Inflammatory macrophage treated with lipopolysaccharide for 1 hour (primary cell): ENCODE results near the gene GAREM1.

Experiments
- DNase-seq, 2 donors: peaks; one replicate each; pipeline ENCODE4 v3.0.0-alpha.2; 2020 to 2022

The GAREM1 gene

DNA sequence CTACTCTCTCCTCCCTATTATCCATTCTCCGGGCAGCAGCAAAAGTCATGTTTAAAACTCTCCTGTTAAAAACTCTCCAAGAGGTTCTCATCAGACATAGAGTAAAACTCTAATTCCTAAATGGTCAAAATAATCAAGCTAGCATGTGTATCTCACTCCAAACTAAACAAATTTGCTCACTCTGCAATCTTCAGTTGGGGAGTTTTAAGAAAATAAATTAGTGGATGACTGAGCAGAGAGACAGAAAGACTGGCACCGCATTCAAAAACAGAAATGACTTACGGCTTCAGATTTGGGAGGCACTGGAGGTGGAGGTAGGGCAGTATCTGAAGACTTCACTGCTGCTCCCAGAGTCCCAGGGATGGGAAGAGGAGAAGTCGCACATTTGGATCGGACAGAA lies 183.9 kb downstream of the GAREM1 start:
- DNase-seq, result no peak

DNA sequence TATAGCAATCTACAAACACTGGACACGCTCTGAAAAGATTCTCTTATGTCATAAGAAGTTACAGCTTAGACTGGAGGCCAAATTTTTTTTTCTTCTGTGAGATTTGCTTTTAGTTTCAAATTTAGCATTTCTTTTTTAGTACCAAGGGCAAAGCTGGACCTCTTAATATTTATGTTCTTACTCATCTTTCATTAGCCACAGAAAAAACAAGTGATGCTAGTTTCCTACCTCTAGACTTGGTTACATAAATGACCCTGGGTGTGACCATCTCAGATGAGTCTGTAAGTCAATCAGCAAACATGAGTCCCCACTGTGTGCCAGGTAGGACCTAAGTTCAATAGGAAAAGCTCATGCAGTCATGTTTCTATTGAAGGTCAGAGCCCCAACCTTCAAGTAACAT lies 186.4 kb downstream of the GAREM1 start:
- no peak for DNase-seq

DNA sequence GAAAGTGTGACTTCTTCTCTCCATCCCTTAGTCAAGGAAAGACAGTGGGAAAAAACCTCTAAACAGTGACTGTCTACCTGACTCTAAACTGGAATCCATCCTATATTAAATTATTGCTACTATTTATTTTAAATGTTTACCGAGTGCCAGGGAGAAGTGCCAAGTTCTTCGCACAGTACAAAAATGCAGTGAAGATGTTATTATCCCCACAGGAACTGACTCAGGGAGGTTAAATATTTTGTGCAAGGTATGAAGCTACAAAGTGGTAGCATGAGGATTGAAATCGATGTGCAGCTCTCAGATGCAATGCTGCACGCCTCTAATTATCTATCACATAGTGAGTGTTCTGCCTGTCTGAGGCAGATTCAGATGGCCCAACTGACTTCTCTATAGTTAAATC lies 189.8 kb downstream of the GAREM1 start:
- no peak for DNase-seq

DNA sequence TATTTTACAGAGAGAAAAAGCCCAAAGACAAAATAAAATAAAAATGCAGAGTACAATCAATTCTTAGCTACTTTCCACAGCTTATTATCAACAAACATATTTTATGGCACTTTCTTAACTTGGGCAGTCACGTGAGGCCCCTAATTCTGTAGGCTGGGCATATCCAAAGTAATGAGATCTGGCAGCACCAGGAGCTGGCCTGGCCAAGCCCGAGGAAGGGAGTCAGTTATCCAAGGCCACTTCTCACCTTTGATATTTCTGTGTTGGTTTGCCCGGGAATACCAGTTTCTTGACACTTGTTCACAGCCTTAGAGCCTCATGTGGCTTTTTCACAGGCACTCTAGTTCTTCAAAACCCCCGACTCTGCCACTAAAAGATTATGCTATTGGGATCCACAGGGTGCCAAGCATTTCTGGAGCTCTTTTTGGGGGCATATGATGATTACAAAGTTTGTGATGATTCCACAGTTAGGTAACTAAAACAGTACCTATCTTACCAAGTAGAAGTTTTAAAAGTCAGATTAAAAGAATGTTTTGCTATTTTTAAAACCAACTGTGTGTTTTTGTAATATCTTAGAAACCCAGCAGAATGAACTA lies 190.4 kb downstream of the GAREM1 start:
- DNase-seq, result no peak

DNA sequence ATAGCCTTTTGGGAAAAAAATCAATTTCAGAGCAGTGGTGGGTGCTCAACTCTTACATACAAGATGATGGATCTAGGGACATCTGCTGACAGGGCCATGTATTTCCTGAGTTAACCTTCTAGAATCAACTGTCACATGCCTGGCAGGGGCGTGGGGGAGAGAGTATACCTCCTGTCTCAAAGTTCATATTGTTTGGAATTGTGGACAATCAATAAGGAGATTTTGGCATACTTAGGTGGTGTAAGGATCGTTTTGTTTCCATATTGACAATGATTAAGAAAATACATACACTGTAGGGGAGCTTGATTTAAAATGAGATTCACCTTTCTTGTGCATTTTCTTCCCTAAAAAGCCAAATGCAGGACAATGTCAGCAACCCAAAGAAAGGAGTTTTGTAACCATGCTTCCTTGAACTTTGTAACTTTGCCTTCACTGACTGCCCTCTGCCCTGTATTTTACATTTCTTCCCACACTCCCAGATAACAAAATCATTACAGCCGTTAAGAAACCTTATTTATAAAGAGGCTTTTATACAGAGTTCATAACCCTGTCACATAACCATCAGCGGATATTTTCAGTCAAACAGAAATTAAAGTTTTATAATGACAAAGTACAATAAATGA lies 192.4 kb downstream of the GAREM1 start:
- DNase-seq, result no peak

DNA sequence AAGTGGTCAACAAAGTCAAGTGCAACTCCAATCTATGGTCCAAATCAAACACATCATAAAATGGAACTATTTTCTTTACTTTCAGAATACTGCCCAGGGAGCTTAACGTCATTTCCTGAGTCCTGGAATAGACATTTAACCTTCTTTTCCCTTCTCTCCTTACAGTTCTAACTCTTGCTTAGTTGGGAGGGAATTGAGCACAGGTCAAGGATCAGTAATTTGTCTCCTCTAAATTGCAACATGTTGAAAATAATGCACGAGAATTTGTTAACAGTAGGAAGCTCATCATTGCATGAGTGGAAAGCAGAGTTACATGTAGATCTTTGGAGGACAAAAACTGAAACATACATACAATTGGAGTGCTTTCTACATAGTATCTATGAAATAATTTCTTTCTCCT lies 193.1 kb downstream of the GAREM1 start:
- no peak for DNase-seq

DNA sequence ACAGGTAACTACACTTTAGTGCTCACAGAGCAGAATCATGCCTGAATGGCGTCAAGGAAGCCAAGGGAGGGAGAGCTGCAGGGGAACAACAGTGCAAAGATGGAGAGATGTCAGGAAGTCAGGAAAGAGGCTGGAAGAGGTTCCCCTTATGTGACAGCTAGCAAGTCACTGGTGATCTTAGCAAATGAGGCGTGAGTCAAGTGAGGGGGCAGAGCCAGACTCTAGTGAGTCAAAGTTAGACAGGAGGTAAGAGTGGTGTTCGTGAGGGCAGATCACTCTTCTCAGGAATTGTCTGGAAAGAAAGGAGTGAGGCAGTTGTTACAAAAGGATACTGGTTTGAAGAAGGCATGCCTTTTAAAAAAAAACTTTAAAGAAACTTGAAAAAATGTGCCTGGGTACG lies 193.8 kb downstream of the GAREM1 start:
- DNase-seq, result no peak

DNA sequence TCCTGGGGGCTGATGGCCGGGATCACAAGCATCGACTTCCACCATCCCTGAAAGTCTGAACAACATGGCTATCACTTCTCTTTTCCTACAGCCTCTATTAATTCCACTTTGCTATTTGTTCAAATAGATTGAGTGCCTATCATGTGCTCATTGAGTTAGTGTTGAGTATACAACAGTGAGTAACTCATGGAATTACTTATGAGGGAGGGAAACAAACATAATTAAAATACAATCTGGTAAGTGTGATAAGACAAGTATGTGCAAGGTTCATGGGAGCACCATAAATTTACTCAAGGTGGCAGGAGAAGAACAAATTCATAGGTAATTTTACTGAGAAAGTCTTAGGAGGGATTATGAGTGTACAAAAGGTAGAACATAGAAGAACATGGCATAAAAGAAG lies 194.4 kb downstream of the GAREM1 start:
- DNase-seq, result no peak

DNA sequence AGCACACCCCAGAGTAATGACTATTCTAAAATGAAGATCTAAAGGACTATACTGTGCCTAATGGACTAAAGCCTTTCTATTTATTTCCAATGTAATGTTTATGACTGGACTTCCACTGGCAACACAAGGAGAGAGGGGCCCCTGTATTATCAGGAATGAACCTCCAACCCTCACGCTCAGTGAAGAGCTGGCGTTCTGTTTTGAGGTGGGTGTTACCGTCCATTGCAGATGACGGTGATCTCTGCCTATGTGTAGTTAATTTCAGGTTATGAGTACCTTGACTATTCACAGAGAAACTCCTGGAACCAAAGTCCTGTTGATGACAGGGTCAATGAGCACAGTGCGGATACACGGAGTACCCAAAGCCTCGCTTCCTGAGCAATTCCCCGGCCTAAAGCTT lies 195.5 kb downstream of the GAREM1 start:
- no peak for DNase-seq

DNA sequence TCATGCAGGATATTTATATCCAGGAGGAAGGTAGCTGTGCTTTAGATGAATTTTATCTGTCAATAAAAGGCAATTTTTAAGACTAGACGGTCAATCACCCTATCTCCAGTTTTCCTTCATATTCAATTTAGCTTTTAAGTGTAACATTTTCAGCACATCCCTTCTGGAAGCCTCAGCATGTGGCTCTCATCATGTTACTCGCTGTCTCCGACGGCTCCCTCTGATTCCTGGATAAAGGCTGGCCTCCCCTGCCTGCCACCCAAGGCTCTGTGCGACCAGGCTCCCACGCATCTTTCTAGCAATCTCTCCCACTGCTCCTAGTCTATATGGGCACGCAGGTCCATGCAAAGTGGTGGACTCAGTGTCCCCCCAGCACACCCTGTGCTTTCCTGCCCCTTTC lies 196.4 kb downstream of the GAREM1 start:
- DNase-seq, result no peak

DNA sequence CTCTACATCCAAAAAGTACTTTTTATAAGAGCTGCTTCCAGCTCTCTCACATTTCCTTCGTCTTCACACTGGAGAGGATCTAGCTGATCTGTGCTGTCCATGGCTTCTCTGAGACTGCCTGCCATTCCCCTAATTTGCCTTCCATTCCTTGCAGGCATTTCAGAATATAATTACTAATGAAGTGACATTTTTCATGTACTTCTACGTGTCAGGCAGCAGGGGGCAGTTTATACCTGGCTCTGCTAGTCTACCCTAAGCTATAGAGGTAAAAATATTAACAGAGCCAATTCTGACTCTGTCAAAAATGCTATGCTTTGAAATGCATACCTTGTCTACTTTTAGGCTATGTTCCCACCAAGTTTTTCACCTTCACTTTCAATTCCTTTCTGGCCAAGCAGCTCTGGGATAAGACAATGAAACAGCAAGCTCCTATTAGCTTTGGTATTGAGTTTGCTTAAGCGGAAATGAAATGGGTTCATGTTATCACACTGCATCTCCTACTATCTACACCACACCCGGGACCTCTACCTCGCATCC lies 198.9 kb downstream of the GAREM1 start:
- peak; percentile 4 to 11 for DNase-seq

DNA sequence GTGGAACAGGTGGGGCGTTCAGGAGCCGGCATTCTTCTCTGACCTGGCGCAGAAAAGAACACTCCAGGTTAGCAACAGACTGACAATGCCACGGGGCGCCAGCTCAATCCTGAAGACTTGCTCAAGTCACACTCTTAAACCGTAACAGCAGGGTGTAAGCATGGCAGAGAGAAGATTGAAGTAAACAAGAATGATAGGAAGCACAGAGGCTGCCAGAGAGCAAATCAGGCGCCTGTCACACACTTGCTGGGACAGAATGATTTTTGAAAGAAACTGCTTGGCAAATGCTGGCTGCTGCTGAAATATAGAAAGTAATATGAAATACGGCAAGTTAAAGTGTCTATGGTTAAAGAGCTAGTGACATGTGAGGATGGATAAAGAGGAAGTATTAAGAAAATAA lies 200.3 kb downstream of the GAREM1 start:
- DNase-seq, result no peak

DNA sequence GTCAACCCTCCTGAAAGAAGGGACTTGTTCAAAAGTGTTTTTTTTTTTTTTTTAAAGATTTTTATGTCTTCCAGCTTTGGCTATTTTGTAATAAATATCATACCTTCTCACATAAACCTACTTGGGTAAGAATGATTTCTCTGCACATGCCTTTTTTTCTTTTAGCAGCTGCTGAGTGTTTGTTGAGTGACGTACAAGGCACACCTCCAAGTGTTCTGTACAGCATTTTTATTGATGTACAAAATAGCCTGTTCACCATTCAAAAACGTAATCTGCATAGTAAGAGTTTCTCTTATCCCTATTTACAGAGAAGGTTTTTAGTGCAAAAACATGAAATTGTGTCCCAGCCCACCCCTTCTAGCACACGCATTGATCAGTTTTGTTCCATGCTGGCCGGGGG lies 203.2 kb downstream of the GAREM1 start:
- no peak for DNase-seq

DNA sequence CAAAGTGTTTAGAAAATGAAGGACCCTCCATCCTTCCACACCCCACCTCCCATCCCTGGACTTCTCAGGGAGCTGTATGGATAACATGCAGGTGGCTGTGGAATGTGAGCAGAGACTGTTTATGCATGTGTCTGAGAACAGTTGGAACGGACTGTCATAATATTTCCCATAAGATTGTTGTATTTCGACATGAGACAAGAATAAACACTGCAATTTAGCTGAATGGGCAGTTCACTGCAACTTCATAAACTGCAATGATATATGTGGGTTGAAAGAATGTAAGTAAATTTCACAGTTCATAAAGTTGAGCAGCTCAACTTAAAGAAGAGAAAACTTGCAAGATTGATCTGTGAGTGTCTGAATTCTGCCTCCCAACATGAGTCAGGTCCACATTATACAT lies 206.3 kb downstream of the GAREM1 start:
- no peak for DNase-seq

DNA sequence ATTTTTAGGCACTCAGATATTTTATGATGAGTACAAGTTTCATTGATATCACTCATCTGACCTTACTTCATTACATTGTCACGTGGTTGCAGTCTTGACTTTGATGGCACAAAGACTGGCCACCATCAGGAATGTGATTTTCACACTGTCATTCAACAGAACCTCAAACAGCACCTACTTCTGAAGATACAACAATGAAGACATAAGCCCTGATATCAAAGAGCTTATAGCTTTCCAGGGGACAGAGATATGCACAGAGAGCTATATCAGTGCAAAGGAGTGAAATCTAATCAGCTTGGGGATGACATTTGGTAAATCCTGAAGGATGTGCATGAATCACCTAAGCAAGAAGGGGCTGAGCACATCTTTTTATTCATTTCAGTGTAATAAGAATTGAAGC lies 208.6 kb downstream of the GAREM1 start:
- DNase-seq, result no peak

DNA sequence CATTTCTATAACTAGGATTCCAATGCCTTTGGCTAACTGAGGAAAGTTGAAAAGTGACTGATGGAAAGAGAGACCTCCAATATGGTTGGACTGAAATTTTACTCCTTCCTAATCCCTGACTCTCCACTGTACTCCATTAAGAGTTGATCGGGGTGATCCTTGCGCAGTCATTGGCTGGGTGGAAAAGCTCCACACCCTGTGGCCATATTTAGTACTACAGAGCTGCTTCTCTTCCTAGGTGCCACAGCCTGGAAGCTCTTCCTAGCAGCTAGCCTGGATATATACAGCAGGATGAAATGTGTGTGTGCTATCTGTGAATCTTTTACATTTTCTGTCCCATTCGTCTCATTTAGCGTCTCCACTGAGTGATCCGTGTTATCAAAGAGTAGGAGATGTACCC lies 209.7 kb downstream of the GAREM1 start:
- no peak for DNase-seq

DNA sequence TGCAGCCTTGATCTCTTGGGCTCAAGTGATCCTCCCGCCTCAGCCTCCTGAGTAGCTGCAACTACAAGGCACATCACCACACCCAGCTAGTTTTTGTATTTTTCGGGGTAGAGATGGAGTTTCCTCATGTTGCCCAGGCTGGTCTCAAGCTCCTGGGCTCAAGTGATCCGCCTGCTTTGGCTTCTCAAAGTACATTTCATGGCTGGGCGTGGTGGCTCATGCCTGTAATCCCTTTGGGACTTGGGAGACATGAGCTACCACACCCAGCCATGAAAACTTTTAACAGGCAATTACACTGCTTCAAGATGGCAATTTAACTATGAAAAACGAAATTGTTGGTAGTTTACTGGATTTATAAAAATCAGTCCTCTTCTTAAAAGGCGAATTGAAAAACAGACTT lies 211.1 kb downstream of the GAREM1 start:
- DNase-seq, result no peak

DNA sequence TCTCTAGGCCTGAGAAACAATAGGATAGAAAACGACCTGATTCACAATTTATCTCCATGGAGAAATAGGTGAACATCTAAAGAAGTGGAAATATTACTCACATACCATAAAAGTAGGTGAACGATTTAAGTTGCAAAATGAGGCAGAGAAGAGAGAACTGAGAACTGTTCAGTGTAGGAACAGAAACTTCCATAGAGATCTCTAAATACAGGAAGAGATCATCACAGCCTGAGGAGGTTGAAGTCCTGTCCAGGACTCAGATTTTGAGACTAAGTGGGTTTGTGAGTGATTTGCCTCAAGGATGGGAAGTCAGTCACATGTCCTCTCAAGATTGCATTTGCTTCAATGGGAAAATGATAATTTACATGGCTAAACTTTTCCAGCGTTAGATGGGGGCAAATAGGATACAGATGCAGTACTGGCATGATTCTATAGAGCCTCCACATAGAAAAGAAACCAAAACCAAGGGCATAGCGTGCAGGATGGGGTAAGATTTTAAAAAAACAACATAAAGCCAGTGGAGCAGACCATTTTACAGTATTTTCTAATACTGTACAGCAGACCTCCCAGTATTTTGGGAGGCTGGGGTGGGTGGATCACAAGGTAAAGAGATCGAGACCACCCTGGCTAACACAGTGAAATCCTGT lies 212.0 kb downstream of the GAREM1 start:
- DNase-seq, result peak; percentile 8 to 26

DNA sequence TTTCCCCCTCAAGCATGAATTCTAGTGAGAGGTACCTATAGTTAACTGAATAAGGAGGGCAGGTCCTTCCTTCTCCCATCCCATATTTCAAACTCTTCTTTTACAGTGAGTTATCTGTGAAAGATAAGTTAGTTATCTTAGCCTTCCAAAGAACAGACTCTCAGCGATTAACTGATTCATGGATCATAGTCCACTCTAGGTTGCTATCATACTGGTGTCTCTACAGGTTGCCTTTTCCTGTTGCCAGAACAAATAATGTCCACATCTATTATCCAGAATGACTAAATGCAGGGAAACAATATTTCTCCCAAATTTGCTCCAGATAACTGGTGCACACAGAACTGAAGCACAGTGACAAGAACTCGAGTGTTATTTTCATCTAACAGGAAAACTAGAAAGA lies 212.5 kb downstream of the GAREM1 start:
- no peak for DNase-seq

DNA sequence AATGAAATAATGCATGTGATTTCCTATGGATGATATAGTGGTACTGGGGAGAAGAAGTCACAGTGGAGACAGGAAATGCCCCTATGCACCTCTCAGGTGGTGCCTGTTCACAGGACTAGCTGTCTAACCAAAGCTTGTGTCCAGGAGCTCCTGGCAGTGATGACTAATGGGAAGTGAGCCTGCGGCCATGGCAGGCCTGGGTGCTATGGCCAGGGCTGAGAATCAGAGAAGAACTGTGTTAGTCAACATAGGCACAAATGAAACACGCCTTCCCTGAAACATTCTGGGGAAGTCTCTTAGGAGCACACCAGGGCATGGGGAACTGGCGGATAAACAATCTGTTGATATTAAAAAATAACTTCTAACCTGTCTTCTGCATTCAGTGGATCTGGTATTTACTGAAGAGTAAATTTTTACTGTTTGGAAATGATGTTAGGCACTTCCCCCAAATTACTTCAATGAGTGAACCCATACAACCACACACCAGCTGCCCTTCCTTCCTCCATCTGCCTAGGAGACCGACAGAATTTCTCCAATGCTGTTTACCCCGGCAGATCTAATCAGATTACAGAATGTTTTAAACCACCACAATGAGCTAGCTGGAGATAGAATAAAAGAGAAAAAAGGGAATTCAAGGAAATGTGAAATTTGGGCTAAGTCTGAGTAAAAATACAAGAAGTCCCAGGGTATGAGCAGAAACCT lies 213.4 kb downstream of the GAREM1 start:
- DNase-seq, result peak; percentile 18 to 29

DNA sequence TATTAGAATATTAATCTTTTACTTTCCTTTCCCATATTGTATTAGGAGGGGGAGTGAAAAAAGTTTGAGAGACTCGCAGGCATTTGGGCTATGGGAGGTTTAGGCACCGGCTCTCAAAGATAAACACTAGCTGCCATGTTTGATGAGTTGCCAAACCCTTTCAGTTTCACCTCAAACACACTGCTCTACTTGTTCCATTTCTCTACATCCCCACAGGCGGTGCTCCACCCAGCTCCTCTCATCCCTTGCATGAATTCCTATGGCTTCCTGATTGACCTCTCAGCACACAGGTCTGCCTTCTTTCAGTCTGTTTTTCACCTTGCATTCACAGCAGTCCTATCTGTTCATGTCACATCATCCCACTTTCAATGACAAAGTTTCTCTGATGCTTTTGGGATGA lies 215.1 kb downstream of the GAREM1 start:
- no peak for DNase-seq

DNA sequence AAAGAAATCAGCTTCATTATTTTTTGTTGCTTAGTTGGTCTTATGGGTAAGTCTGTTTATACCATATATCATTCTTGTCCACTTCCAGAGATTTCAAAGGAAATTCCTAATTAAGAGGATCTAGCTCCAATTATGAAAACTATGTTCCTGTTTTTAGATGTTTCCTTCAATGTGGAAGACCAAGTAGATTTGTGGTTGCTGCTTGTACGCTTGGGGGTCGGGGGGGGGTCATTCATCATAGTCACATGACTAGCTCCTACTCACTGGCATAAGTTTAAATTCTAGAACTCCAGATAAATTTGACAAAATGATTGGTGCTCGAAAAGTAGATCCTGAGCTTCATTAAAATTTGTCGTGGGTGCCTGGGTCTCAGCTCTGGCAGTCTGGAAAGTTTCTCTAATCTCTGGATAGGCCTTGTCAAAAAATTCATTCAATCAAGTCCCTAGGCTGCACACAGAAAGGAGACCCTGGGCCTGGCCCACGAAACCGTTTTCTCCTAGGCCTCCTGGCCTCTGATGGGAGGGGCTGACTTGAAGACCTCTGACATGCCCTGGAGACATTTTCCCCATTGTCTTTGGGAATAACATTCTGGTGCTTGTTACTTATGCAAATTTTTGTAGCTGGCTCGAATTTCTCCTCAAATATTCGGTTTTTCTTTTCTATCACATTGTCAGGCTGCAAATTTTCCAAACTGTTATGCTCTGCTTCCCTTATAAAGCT lies 218.4 kb downstream of the GAREM1 start:
- DNase-seq, result no peak

DNA sequence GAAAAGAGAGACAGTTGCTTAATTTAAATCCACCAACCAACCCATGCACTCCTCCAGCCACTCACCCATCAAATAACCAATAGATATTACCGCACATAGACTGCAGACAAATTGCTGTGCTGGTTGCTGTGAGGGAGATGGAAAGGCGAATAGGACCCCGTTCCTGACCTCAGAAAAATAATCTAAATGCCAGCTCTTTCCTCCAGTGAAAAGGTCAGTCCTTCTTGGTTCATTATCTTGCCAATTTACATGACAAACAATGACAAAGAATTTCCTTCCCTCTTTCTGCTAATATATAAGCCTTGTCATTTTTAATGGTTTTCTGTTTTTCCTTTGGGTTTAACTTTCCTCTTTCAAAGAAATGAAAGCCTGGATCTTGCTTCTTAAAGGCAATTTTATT lies 219.2 kb downstream of the GAREM1 start:
- no peak for DNase-seq
